ENCODE data around the gene SGMS1. TPM values are rescaled to one million over a fixed set of nuclear protein-coding genes. Genes with fewer than 3 reads are reported as not detected.

SGMS1 gene
- total and polyA plus RNA-seq, 2 donors (not counting 3 experiments of a cell fraction or from before 2014, with no cell fraction given) = 9.7 to 23.7 TPM

DNA sequence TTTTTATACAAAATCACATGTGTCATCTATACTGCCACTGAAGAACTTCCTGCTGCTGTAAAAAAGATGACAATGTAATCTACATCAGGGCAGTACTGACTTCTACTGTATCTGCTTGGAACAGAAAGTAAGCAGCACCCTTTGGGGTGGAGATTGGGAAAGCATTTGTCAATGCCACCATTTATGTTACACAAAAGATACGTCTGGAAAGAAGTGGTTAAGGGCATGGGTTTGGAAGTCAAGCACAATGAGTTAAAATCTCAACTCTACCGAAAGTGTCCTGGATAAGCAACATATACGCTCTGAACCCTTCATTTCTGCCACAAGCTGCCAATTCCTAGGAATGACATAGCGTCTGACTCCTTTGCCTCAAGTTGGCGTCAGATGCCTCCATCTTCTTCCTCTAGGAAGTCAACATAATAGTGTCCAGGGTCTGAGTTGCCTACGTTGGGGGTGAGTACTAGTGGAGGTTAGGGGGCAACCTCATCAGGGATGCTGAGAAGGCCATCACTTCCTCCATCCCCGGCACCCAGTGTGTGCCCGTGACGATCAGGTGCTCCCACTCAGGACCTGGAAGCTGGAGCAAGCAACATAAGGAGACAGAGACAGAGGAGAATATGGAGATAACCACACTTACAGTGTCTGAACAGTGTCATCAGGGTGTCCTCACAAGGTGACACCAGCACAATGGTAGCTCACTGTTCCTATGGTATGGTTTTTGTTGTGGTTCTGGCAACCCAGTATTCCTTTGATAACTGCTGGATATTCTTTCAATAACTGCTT is 58.3 kb downstream of the SGMS1 start:
- H3K4me2 ChIP-seq (ENCODE audit: insufficient read depth, low read length) = no peak overlapping the region
- no peak overlapping the region for H3K27ac ChIP-seq (ENCODE audit: insufficient read depth, low read depth, low read length)
- no peaks in the 10 kb centered on the region for H3K36me3 ChIP-seq (ENCODE audit: control insufficient read depth in 2 of 2, extremely low read depth in 1 of 2, insufficient read depth in 2 of 2, low read length in 2 of 2)
- dilution Hi-C loops (cut with MboI; ENCODE audit: extremely low pct_ligation_motif_present, low sequenced_read_pairs) = no loop called here
- TF ChIP-seq MYC (IDR thresholded peaks at IDR 0.05; ENCODE audit: low read depth, low read length) (no peak), POLR2A (IDR thresholded peaks at IDR 0.05; ENCODE audit: low read depth, low read length) (no peak), FOS (IDR thresholded peaks at IDR 0.05; ENCODE audit: borderline replicate concordance, insufficient read depth, low read length) (no peak), JUN (IDR thresholded peaks at IDR 0.05; ENCODE audit: borderline replicate concordance, insufficient read depth, insufficient read length, low read depth) (no peak), POLR2AphosphoS5 (IDR thresholded peaks at IDR 0.05; ENCODE audit: insufficient read depth, low read depth, low read length) (no peak), GATA2 (IDR thresholded peaks at IDR 0.05; ENCODE audit: insufficient read depth, insufficient read length, low read depth, low read length) (no peak), EZH2 (IDR thresholded peaks at IDR 0.05; ENCODE audit: borderline replicate concordance, low read depth, low read length, severe bottlenecking) (no peak)
- TF ChIP-seq, protein P1, sequence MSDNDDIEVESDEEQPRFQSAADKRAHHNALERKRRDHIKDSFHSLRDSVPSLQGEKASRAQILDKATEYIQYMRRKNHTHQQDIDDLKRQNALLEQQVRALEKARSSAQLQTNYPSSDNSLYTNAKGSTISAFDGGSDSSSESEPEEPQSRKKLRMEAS (IDR thresholded peaks at IDR 0.05; ENCODE audit: insufficient read depth, insufficient read length) = no peak
- TF ChIP-seq, protein P2, sequence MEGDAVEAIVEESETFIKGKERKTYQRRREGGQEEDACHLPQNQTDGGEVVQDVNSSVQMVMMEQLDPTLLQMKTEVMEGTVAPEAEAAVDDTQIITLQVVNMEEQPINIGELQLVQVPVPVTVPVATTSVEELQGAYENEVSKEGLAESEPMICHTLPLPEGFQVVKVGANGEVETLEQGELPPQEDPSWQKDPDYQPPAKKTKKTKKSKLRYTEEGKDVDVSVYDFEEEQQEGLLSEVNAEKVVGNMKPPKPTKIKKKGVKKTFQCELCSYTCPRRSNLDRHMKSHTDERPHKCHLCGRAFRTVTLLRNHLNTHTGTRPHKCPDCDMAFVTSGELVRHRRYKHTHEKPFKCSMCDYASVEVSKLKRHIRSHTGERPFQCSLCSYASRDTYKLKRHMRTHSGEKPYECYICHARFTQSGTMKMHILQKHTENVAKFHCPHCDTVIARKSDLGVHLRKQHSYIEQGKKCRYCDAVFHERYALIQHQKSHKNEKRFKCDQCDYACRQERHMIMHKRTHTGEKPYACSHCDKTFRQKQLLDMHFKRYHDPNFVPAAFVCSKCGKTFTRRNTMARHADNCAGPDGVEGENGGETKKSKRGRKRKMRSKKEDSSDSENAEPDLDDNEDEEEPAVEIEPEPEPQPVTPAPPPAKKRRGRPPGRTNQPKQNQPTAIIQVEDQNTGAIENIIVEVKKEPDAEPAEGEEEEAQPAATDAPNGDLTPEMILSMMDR (IDR thresholded peaks at IDR 0.05; ENCODE audit: extremely low read depth in 1 of 2, insufficient read depth in 1 of 2, low read depth in 1 of 2, low read length in 2 of 2) = no peak
- no peaks in the 10 kb centered on the region for H3K9me3 ChIP-seq (replicated peaks; ENCODE audit: control insufficient read depth, insufficient read depth, low read length)
- ChIA-PET CTCF (no interaction called here), POLR2A (no interaction called here)
- DNase-seq (ENCODE audit: low read depth, low spot score) (no peak), FAIRE-seq (no peak)
- H3K27me3 ChIP-seq (ENCODE audit: control insufficient read depth in 2 of 2, insufficient read depth in 2 of 2, low read length in 2 of 2) = no peaks in the 10 kb centered on the region
- no peak overlapping the region for H3K4me3 ChIP-seq (replicated peaks in 1 of 3; ENCODE audit: insufficient read depth in 1 of 3, low read depth in 1 of 3, low read length in 3 of 3)
- no peak overlapping the region for H2AFZ ChIP-seq (ENCODE audit: low read depth, low read length)
- H3K4me1 ChIP-seq (ENCODE audit: control insufficient read depth, extremely low read depth, insufficient read depth, low read length) = no peaks in the 10 kb centered on the region
- no peaks in the 10 kb centered on the region for H3K79me2 ChIP-seq (ENCODE audit: control insufficient read depth, insufficient read depth, low read length)
- H3K9me1 ChIP-seq (replicated peaks; ENCODE audit: control insufficient read depth, extremely low read depth, insufficient read depth, low read length) = no peaks in the 10 kb centered on the region
- intact Hi-C loops (cut with micrococcal nuclease) = no loop called here
- no peak overlapping the region for H3K9ac ChIP-seq (replicated peaks; ENCODE audit: extremely low read depth, insufficient read depth, low read length)
- no TSS peak for BruUV-seq (replicated peaks)
- no peaks in the 10 kb centered on the region for H4K20me1 ChIP-seq (replicated peaks; ENCODE audit: control insufficient read depth, extremely low read depth, insufficient read depth, low read length)

All from endothelial cell of umbilical vein (primary cell).